Jurkat, Clone E6-1 (cell line): Measurements from ENCODE around the gene SDS. TPM values are rescaled to one million over a fixed set of nuclear protein-coding genes. Genes with fewer than 3 reads are reported as not detected.

ENCODE experiments used
- DNase-seq: peaks from one replicate; pipeline ENCODE4 v3.0.0-alpha.2; 2011; ENCODE audit warnings: low read depth, low spot score
- H3K4me3 ChIP-seq: 2 replicates; pipeline ENCODE4 v1.5.1; 2011; ENCODE audit warnings: mild to moderate bottlenecking, low read length, control low read depth, moderate library complexity
- polyA plus RNA-seq: library from polyadenylated mRNA; unstranded; fragments of >200 nt; gene quantifications from one replicate; pipeline ENCODE4 v1.2.1, GENCODE V29; 2012; ENCODE audit warnings: missing spikeins; ENCODE audit not compliant: insufficient read length, insufficient read depth

Gene SDS
- not detected for polyA plus RNA-seq

DNA sequence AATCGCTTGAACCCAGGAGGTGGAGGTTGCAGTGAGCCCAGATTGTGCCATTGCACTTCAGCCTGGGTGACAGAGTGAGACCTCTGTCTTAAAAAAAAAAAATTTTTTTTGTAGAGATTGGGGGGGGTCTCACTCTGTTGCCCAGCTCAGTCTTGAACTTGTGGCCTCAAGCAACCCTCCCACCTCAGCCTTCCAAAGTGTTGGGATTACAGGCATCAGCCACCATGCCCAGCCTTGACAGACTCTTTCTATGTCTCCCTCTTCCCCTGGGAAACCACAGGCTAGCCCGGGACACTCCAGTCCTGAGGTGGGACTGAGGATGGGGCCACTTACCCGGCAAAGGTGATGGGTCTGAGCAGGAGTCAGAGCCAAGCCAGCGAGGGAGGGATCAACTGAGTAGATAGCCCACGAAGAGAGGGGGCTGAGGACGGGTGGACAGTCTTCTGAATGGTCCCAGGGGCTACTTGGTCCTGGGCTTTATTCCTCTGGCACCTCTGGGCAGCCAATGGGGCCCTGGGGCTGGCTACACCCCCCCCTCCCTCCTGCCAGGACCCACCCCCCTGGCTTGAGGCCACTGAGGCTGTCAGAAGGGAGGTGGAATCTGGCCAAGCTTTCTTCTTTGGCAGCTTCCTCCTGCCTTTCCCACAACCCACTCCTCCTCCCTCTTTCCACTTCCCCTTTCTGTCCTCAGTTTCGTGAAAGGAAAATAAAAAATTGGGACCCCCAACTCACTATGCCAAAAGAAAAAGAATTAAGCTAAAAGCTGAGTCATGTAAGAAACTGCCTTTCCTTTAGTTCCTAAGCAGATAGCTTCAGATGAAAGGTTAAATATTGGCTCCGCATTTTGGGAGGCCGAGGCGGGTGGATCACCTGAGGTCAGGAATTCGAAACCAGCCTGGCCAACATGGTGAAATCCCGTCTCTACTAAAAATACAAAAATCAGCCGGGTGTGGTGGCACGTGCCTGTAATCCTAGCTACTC is at the start of gene SDS:
Gene SDS (minus strand): TSS at position 453 of the 981 bp plus-strand sequence. CDS start 4,179 bp downstream, outside the sequence.
- no peak within 1 kb of the TSS for H3K4me3 ChIP-seq
- no peak for DNase-seq

DNA sequence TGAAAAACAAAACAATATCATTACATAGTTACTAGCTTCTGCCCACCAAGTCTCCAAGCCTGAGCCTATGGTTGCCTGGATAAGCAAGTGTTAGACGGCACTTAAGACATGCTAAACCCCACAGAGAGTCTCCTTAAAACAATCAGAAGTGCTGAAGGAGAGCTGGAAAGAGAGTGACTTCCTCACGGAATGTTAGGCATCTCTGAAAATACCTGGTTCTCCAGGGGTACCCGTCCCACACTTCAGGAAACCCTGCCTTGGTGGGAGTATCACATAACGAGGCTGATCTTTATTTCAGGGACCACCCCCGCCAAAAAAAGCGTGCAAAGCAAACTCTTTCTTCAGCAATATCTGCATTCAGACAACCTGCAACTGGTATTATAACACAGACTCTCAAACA is 49.6 kb upstream of the SDS start:
- H3K4me3 ChIP-seq: no peak overlapping the region
- no peak for DNase-seq

GRCh38 chr12:113452458-113452857 is 48.8 kb upstream of the SDS start:
- DNase-seq: no peak
- no peak overlapping the region for H3K4me3 ChIP-seq

- H3K4me3 ChIP-seq: no peak overlapping the region
- no peak for DNase-seq
Measured at GRCh38 chr12:113449839-113450238, 46.2 kb upstream of the SDS start.

GRCh38 chr12:113449299-113449698 is 45.6 kb upstream of the SDS start:
- no peak for DNase-seq
- H3K4me3 ChIP-seq: no peak overlapping the region

- no peak overlapping the region for H3K4me3 ChIP-seq
- DNase-seq: no peak
Measured at GRCh38 chr12:113448873-113449272, 45.2 kb upstream of the SDS start.

GRCh38 chr12:113445544-113446171 is 42.0 kb upstream of the SDS start:
- no peak overlapping the region for H3K4me3 ChIP-seq
- DNase-seq: peak; percentile 46

GRCh38 chr12:113443030-113443539 is 39.4 kb upstream of the SDS start:
- H3K4me3 ChIP-seq: no peak overlapping the region
- DNase-seq: no peak

DNA sequence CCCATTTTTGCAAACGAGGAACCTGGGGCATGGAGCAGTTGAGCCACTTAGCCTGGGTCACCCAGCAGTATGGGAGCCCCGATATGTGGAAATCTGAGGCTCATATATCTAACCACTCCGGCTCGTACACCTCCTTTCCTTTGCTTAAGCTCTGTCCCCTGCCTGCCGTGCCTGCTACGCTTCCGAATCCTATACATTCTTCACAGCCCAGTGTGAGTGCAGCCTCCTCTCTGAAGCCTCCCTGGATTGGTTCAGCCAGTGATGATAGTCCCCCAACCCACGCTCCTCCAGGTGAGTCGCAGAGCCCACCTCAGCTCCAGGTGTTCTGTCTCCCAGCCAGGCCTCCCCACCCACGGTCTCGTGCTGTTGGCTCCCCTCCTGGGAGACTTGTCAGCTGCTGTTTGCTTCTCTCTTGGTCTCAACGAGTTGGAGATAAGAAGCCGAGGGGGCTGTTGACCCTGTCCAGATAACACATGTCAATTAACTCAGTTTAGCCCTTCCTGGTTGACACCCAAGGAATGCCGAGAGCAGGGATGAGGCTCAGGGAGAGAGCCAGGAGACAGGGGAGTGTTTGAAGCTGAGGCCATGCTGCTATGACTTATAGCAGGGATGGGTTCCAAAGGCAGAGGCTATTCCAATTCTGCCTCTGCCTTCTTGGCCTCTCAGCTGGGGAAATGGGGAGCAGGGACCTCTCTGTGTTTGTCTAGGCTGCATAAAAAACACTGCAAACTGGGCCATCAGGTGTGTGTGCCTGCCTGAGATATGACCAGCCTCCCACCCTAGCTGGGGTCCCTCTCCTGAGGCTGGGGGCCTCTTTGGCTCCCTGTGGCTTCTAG is 37.5 kb upstream of the SDS start:
- no peak for DNase-seq
- no peak overlapping the region for H3K4me3 ChIP-seq

DNA sequence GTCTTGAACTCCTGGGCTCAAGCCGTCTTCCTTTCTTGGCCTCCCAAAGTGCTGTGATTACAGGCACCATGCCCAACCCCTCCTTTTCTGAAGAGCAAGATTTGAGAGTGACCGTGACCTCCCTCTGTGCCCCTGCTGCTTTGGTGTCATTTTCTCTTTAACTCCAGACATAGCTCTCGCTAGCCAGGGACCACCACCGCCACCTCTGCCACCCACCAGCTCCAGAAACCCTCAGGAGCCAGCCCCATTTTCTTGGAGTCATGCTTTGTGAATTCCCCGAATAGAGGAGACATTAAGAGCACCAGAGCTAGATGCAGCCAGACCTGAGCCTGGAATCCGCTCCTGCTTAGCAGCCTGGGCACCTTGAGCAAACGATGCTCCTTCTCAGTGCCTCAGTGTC is 36.6 kb upstream of the SDS start:
- H3K4me3 ChIP-seq: no peak overlapping the region
- DNase-seq: no peak

GRCh38 chr12:113439606-113440030 is 35.9 kb upstream of the SDS start:
- no peak for DNase-seq

DNA sequence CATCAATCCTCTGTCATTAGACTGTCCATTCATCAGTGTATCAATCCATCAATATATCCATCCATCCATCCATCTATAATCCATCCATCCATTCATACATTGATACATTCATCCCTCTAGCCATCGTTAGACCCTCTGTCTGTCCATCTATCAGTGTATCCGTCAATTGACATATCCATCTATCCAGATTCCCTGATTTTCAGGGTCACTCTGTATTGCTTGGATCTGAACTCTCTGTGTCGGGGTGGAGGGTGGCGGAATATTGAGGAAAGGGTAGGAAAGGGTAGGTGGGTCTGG is 35.6 kb upstream of the SDS start:
- H3K4me3 ChIP-seq: no peak overlapping the region
- no peak for DNase-seq

More at GRCh38 chr12:113439606-113440030, 35.9 kb upstream of the SDS start:
- no peak overlapping the region for H3K4me3 ChIP-seq

GRCh38 chr12:113438523-113439300 is 35.0 kb upstream of the SDS start:
- DNase-seq: no peak

DNA sequence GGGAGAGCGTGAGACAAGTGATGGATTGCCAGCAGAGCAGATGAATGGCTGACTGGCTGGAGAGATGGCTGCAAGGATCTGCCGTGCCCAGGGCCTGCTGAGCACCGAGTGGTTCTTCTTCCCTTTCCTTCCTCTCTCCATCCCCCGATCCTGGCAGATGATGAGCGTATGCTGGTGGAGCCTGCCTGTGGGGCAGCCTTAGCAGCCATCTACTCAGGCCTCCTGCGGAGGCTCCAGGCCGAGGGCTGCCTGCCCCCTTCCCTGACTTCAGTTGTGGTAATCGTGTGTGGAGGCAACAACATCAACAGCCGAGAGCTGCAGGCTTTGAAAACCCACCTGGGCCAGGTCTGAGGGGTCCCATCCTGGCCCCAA is 34.0 kb upstream of the SDS start:
- no peak overlapping the region for H3K4me3 ChIP-seq

More at GRCh38 chr12:113438523-113439300, 35.0 kb upstream of the SDS start:
- H3K4me3 ChIP-seq: no peak overlapping the region

GRCh38 chr12:113436993-113437728 is 33.5 kb upstream of the SDS start:
- H3K4me3 ChIP-seq: no peak overlapping the region
- no peak for DNase-seq

More for the DNA sequence above, 34.0 kb upstream of the SDS start:
- DNase-seq: no peak

GRCh38 chr12:113436586-113436985 is 32.9 kb upstream of the SDS start:
- DNase-seq: no peak
- no peak overlapping the region for H3K4me3 ChIP-seq

- DNase-seq: no peak
- H3K4me3 ChIP-seq: no peak overlapping the region
Measured at GRCh38 chr12:113435367-113435766, 31.7 kb upstream of the SDS start.

- no peak overlapping the region for H3K4me3 ChIP-seq
- no peak for DNase-seq
Measured at GRCh38 chr12:113432986-113433385, 29.3 kb upstream of the SDS start.
